Kidney epithelial cell (primary cell): Measurements from ENCODE around the gene CSNK1D. TPM values are rescaled to one million over a fixed set of nuclear protein-coding genes. Genes with fewer than 3 reads are reported as not detected.

ENCODE experiments used
- DNase-seq: peaks from one replicate; pipeline ENCODE4 v3.0.0-alpha.2; 2010; ENCODE audit warnings: low read depth
- H3K27me3 ChIP-seq: 2 replicates; pipeline ENCODE4 v1.6.0; 2011; ENCODE audit warnings: low read length; ENCODE audit not compliant: control insufficient read depth, insufficient read depth
- H3K36me3 ChIP-seq: 2 replicates; pipeline ENCODE4 v1.5.1; 2011; ENCODE audit warnings: low read length; ENCODE audit not compliant: control insufficient read depth, insufficient read depth
- H3K4me3 ChIP-seq: 2 replicates; pipeline ENCODE4 v1.5.1; 2011; ENCODE audit warnings: low read depth, mild to moderate bottlenecking, control low read depth, low read length
- CTCF ChIP-seq: IDR thresholded peaks from 2 replicates; pipeline ENCODE4 v1.5.1; 2011; ENCODE audit warnings: mild to moderate bottlenecking, moderate library complexity, low read length, control low read depth, inconsistent platforms; ENCODE audit not compliant: insufficient read depth, poor library complexity, severe bottlenecking
- total RNA-seq: library from RNA; depleted of rRNA; stranded (reverse); fragments of >200 nt; gene quantifications from 2 replicates; pipeline ENCODE4 v1.2.3, GENCODE V29; 2015

CSNK1D gene
- total RNA-seq, 1 donor from 2014 or later, result 61.7 TPM

- H3K4me3 ChIP-seq, result no peak overlapping the region
- TF ChIP-seq CTCF, result no peak
- no peak for DNase-seq
- no peaks in the 10 kb centered on the region for H3K36me3 ChIP-seq
- H3K27me3 ChIP-seq, result no peaks in the 10 kb centered on the region
Observed at GRCh38 chr17:82282239-82283207, 9.0 kb upstream of the CSNK1D start.

DNA sequence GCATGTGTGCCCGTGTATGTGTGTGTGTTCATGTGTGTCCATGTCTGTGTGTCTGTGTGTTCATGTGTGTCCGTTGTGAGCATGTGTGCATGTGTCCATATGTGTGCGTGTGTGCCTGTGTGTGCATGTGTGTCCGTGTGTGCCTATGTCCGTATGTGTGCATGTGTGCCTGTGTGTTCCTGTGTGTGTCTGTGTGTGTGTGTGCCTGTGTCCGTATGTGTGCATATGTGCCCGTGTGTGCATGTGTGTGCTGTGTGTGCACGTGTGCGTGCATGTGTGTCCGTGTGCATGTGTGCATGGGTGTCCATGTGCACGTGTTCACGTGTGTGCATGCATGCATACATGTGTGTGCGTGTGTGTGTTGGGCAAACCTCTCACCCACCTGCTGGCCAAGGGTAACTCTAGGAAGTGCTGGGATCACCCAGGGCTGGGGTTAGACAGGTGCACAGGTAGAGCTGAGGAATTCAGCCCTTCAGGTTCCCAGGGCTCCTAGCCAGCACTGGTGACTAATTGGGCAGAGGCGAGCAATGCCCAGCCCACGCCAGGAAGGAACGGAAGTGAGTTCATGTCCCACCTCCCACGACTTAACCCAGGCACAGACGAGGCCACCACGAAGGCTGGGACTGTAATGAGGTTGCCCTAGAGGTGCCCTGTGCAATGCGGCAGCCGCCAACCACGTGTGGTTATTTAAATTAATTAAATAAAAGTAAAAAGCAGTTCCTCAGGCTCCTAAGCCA lies 8.2 kb upstream of the CSNK1D start:
- Histone ChIP-seq H3K27me3 (no peaks in the 10 kb centered on the region), H3K4me3 (no peak overlapping the region), H3K36me3 (no peaks in the 10 kb centered on the region)
- no peak for DNase-seq
- TF ChIP-seq CTCF, result no peak

DNA sequence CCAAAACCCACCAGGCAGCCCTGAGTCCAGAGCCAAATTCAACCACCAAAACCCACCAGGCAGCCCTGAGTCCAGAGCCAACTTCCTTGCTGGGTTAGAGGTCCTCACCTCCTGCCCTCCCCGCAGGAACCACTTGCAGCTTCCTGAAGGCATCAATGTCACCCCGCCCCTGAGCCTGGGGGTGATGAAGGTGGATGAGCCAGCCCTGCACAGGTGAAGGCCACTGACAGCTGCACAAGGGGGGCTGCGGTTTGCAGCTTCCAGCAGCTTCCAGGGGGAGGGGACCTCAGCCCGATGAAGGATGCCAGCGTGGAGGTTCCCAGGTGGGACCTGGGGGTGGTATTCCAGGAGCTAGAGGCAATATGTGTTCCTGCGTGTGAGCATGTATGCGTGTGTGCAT lies 7.6 kb upstream of the CSNK1D start:
- no peak overlapping the region for H3K4me3 ChIP-seq
- H3K27me3 ChIP-seq, result no peaks in the 10 kb centered on the region
- no peak for DNase-seq
- H3K36me3 ChIP-seq, result no peaks in the 10 kb centered on the region
- TF ChIP-seq CTCF, result no peak

DNA sequence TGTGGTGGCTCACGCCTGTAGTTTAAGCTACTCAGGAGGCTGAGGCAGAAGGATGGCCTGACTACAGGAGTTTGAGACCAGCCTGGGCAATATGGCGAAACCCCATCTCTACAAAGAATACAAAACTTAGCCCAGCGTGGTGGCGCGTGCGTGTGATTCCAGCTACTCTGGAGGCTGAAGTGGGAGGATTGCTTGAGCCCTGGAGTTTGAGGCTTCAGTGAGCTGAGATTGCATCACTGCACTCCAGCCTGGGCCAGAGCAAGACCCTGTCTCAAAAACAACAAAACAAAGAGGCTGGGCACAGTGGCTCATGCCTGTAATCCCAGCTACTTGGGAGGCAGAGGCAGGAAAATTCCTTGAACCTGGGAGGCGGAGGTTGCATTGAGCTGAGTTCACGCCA lies 7.0 kb upstream of the CSNK1D start:
- Histone ChIP-seq H3K27me3 (no peaks in the 10 kb centered on the region), H3K36me3 (no peaks in the 10 kb centered on the region), H3K4me3 (no peak overlapping the region)
- no peak for TF ChIP-seq CTCF
- no peak for DNase-seq

DNA sequence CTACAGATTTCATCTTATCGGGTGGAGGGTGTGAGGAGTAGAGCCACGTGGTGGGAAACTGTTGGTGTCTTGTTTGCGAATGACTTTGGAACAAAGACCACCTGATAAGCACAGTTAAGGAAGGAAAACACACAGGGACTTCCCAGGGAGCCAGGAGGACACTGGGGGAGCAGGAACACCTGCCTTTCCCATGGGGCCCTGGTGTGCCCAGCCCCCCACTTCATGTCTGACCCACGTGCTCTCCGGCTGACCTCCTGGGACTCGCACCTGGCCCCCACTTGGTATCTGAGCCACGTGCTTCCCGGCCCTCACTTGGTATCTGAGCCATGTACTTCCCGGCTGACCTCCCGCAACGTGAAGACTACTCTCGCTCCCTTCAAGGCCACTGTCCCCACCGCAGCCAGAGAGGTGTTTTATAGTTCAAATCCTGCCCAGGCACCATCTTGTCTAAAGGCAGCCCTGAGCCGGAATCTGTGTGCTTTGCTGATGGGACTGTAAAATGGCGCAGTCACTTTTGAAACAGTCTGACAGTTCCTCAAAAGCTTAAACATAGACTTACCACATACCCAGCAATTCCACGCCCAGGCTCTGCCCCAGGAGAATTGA lies 5.4 kb upstream of the CSNK1D start:
- no peaks in the 10 kb centered on the region for H3K27me3 ChIP-seq
- DNase-seq, result no peak
- H3K36me3 ChIP-seq, result no peaks in the 10 kb centered on the region
- TF ChIP-seq CTCF, result no peak
- H3K4me3 ChIP-seq, result no peak overlapping the region
